Activated CD8-positive, alpha-beta T cell treated with anti-CD3 and anti-CD28 coated beads, Interleukin-2, amount 10 ng/mL, durations not matched to agents 7 days and 5 days (primary cell): ENCODE results near the gene ERC1. TPM values are rescaled to one million over a fixed set of nuclear protein-coding genes. Genes with fewer than 3 reads are reported as not detected.

Experiments
- ATAC-seq: fragments of 150-1000 bp; cut with Tn5 transposase; one replicate; pipeline ENCODE4 v1.10.0; 2021; ENCODE audit warnings: moderate library complexity
- CTCF ChIA-PET: fragments of 350-600 bp; sonication (Branson Sonifier 250); formaldehyde crosslinking; loops from one replicate; lab custom pipeline; 2021; ENCODE audit warnings: antibody characterized with exemption; lab: Charles Lee
- POLR2A ChIA-PET: fragments of 350-600 bp; sonication (Branson Sonifier 250); formaldehyde crosslinking; loops from one replicate; lab custom pipeline; 2021; ENCODE audit warnings: antibody characterized with exemption; lab: Charles Lee
- DNase-seq: peaks from one replicate; pipeline ENCODE4 v3.0.0-alpha.2; 2020
- H3K27ac Mint-ChIP-seq: one replicate; pipeline ENCODE4 v1.8.0; 2021; ENCODE audit warnings: mild to moderate bottlenecking, mixed read lengths
- H3K27me3 Mint-ChIP-seq: one replicate; pipeline ENCODE4 v1.8.0; 2021; ENCODE audit warnings: low read depth, mixed read lengths
- H3K36me3 Mint-ChIP-seq: one replicate; pipeline ENCODE4 v1.8.0; 2021; ENCODE audit warnings: low read depth, mixed read lengths
- H3K4me1 Mint-ChIP-seq: one replicate; pipeline ENCODE4 v1.8.0; 2021; ENCODE audit warnings: low read depth, mixed read lengths
- H3K4me3 Mint-ChIP-seq: one replicate; pipeline ENCODE4 v1.8.0; 2021; ENCODE audit warnings: mild to moderate bottlenecking, mixed read lengths
- H3K9me3 Mint-ChIP-seq: one replicate; pipeline ENCODE4 v1.8.0; 2022; ENCODE audit warnings: mixed read lengths; ENCODE audit not compliant: insufficient read depth
- total RNA-seq, 2 experiments: library from RNA; stranded (reverse); gene quantifications; one replicate each; pipeline ENCODE4 v1.2.3, GENCODE V29; 2021

ERC1 gene
- total RNA-seq, 2 experiments from 2014 or later, result 25.2 to 32.9 TPM

DNA sequence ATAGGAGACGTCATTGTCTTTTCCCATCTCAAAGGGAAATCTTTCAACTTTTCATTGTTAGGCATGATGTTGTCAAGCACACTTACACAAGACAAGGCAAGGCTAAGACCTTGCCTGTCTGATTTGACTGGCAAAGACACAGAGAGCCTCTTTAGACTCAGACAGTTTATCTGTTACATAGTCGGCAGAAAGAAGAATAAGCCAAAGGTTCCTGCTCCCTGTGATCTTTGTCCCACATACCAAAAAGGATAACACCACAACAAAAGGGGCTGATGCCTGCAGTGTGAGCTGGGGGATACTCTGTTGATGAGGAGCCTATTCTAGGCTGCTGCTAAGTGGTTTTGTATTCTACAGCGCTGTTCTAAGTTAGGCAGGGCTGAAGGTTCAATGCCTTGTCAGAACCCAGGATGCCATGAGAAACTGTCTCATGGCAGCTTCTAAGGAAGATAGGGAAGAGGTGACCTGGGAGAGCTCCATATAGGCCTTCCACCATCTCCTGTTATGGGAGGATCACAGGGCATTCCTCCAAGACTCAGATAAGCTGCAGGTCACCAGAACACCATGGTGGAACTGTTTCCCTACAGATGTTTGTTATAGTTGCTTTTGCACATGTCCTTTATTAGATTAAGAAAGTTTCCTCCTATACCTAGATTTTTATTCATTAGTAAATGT, 12.7 kb downstream of the ERC1 start:
- no peak overlapping the region for H3K4me3 Mint-ChIP-seq
- POLR2A ChIA-PET, result no interaction called here
- H3K36me3 Mint-ChIP-seq, result peaks cover 7% of the 10 kb centered on the region
- H3K9me3 Mint-ChIP-seq, result no peaks in the 10 kb centered on the region
- H3K27ac Mint-ChIP-seq, result no peak overlapping the region
- DNase-seq (no peak), ATAC-seq (no peak)
- H3K27me3 Mint-ChIP-seq, result no peaks in the 10 kb centered on the region
- H3K4me1 Mint-ChIP-seq, result no peaks in the 10 kb centered on the region
- CTCF ChIA-PET, result no interaction called here

GRCh38 chr12:1006255-1006654, 15.2 kb downstream of the ERC1 start:
- Mint-ChIP-seq H3K4me3 (no peak overlapping the region), H3K4me1 (no peaks in the 10 kb centered on the region), H3K27me3 (no peaks in the 10 kb centered on the region), H3K36me3 (peaks cover 4% of the 10 kb centered on the region), H3K27ac (no peak overlapping the region), H3K9me3 (no peaks in the 10 kb centered on the region)
- DNase-seq, result no peak
- no peak for ATAC-seq
- ChIA-PET POLR2A (no interaction called here), CTCF (interaction anchor here (1.4 kb wide), 1 partner anchor 87 kb away, joined by 3 read pairs; no protein-coding TSS in a partner anchor)

- Mint-ChIP-seq H3K9me3 (no peaks in the 10 kb centered on the region), H3K27ac (no peak overlapping the region), H3K4me1 (no peaks in the 10 kb centered on the region), H3K4me3 (no peak overlapping the region), H3K27me3 (no peaks in the 10 kb centered on the region), H3K36me3 (peaks cover 2% of the 10 kb centered on the region)
- POLR2A ChIA-PET, result no interaction called here
- no peak for ATAC-seq
- CTCF ChIA-PET, result no interaction called here
- no peak for DNase-seq
Observed at GRCh38 chr12:1007276-1007675, 16.3 kb downstream of the ERC1 start.

DNA sequence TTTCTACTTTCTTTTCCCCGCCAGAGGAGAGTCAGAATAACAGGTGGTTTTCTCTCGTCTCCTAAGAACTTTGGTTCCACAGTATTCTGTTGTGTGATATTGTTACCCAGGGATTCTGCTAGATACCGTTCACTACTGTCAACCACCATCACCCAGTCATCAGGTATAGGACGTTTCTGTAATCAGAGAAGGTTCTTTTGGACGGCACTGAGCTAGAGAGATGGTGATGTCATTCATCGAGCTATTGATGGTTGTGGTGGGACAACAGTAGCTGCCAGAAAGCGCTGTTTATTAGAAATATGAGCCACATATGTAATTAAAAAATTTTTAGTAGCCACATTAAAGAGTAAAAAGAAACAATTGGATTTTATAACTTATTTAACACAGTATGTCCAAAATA, 17.0 kb downstream of the ERC1 start:
- CTCF ChIA-PET, result no interaction called here

DNA sequence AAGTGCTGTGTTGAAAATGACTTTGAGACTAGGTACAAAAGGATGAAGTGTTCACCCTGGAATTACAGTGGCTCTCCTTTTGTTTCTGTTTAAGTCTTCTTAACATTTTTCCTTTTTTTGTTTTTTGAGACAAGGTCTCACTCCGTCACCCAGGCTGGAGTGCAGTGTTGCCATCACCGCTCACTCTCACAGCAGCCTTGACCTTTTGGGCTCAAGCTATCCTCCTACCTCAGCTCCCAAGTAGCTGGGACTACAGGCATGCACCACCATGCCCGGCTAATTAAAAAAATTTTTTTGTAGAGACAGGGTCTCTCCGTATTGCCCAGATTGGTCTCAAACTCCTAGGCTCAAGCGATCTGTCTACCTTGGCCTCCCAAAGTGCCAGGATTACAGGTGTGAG, 20.1 kb downstream of the ERC1 start:
- CTCF ChIA-PET, result no interaction called here
- no peaks in the 10 kb centered on the region for H3K36me3 Mint-ChIP-seq
- H3K4me3 Mint-ChIP-seq, result no peak overlapping the region
- ATAC-seq (no peak), DNase-seq (no peak)
- H3K9me3 Mint-ChIP-seq, result no peaks in the 10 kb centered on the region
- H3K27ac Mint-ChIP-seq, result no peak overlapping the region
- H3K27me3 Mint-ChIP-seq, result no peaks in the 10 kb centered on the region
- POLR2A ChIA-PET, result no interaction called here
- no peaks in the 10 kb centered on the region for H3K4me1 Mint-ChIP-seq

More for the DNA sequence above, 17.0 kb downstream of the ERC1 start:
- no peak for ATAC-seq
- POLR2A ChIA-PET, result no interaction called here
- no peaks in the 10 kb centered on the region for H3K9me3 Mint-ChIP-seq
- H3K4me3 Mint-ChIP-seq, result no peak overlapping the region
- no peak for DNase-seq
- H3K4me1 Mint-ChIP-seq, result no peaks in the 10 kb centered on the region
- H3K36me3 Mint-ChIP-seq, result no peaks in the 10 kb centered on the region
- H3K27me3 Mint-ChIP-seq, result no peaks in the 10 kb centered on the region
- H3K27ac Mint-ChIP-seq, result no peak overlapping the region

GRCh38 chr12:1013618-1014489, 22.8 kb downstream of the ERC1 start:
- no peaks in the 10 kb centered on the region for H3K9me3 Mint-ChIP-seq
- ATAC-seq, result no peak
- no peaks in the 10 kb centered on the region for H3K4me1 Mint-ChIP-seq
- H3K36me3 Mint-ChIP-seq, result peaks cover 2% of the 10 kb centered on the region
- no peak overlapping the region for H3K27ac Mint-ChIP-seq
- H3K4me3 Mint-ChIP-seq, result no peak overlapping the region
- POLR2A ChIA-PET, result no interaction called here
- CTCF ChIA-PET, result no interaction called here
- no peak for DNase-seq
- no peaks in the 10 kb centered on the region for H3K27me3 Mint-ChIP-seq

- peaks cover 7% of the 10 kb centered on the region for H3K36me3 Mint-ChIP-seq
- CTCF ChIA-PET, result no interaction called here
- no peak overlapping the region for H3K4me3 Mint-ChIP-seq
- DNase-seq (no peak), ATAC-seq (no peak)
- POLR2A ChIA-PET, result no interaction called here
- H3K9me3 Mint-ChIP-seq, result no peaks in the 10 kb centered on the region
- H3K27ac Mint-ChIP-seq, result no peak overlapping the region
- H3K4me1 Mint-ChIP-seq, result no peaks in the 10 kb centered on the region
- no peaks in the 10 kb centered on the region for H3K27me3 Mint-ChIP-seq
Observed at GRCh38 chr12:1019283-1019682, 28.3 kb downstream of the ERC1 start.

- H3K4me1 Mint-ChIP-seq, result no peaks in the 10 kb centered on the region
- ChIA-PET CTCF (interaction anchor here (1.3 kb wide), 1 partner anchor 73 kb away, joined by 3 read pairs; no protein-coding TSS in a partner anchor), POLR2A (no interaction called here)
- no peaks in the 10 kb centered on the region for H3K27me3 Mint-ChIP-seq
- H3K36me3 Mint-ChIP-seq, result peaks cover 7% of the 10 kb centered on the region
- DNase-seq (no peak), ATAC-seq (no peak)
- no peak overlapping the region for H3K27ac Mint-ChIP-seq
- no peaks in the 10 kb centered on the region for H3K9me3 Mint-ChIP-seq
- no peak overlapping the region for H3K4me3 Mint-ChIP-seq
Observed at GRCh38 chr12:1020389-1020788, 29.4 kb downstream of the ERC1 start.

- H3K36me3 Mint-ChIP-seq, result peaks cover 7% of the 10 kb centered on the region
- H3K9me3 Mint-ChIP-seq, result no peaks in the 10 kb centered on the region
- H3K4me1 Mint-ChIP-seq, result no peaks in the 10 kb centered on the region
- CTCF ChIA-PET, result no interaction called here
- no peak overlapping the region for H3K27ac Mint-ChIP-seq
- DNase-seq (no peak), ATAC-seq (no peak)
- no peak overlapping the region for H3K4me3 Mint-ChIP-seq
- no peaks in the 10 kb centered on the region for H3K27me3 Mint-ChIP-seq
- POLR2A ChIA-PET, result no interaction called here
Observed at GRCh38 chr12:1022032-1022970, 31.3 kb downstream of the ERC1 start.

DNA sequence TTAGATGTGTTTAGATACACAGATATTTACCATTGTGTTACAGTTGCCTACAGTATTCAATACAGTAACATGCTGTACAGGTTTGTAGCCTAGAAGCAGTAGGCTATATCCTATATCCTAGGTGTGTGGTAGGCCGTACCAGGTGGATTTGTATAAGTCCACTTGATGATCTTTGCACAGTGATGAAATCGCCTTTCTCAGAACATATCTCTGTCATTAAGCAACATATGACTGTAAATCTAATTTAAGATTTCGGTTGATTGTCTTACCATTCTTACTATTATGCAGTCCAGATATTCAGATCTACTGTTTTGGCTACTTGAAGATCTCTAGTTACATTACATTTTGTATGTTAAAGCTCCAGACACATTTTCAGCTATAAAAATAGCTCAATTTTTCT, 39.8 kb downstream of the ERC1 start:
- ATAC-seq, result no peak
- Mint-ChIP-seq H3K27me3 (no peaks in the 10 kb centered on the region), H3K4me1 (no peaks in the 10 kb centered on the region), H3K9me3 (no peaks in the 10 kb centered on the region), H3K4me3 (no peak overlapping the region), H3K27ac (no peak overlapping the region), H3K36me3 (peaks cover 13% of the 10 kb centered on the region)
- DNase-seq, result no peak
- CTCF ChIA-PET, result interaction anchor here (1.6 kb wide), 1 partner anchor 62 kb away, joined by 6 read pairs; no protein-coding TSS in a partner anchor
- POLR2A ChIA-PET, result no interaction called here

GRCh38 chr12:1034243-1034642, 43.2 kb downstream of the ERC1 start:
- CTCF ChIA-PET, result no interaction called here
- Mint-ChIP-seq H3K4me1 (no peaks in the 10 kb centered on the region), H3K36me3 (peaks cover 3% of the 10 kb centered on the region), H3K27ac (no peak overlapping the region), H3K4me3 (no peak overlapping the region), H3K27me3 (no peaks in the 10 kb centered on the region), H3K9me3 (no peaks in the 10 kb centered on the region)
- POLR2A ChIA-PET, result no interaction called here
- ATAC-seq (no peak), DNase-seq (no peak)
